Nephron progenitor cell (in vitro differentiated cells): ENCODE data around the gene CITED2.

Experiments used
- DNase-seq: peaks from one replicate; pipeline ENCODE4 v3.0.0; 2021
- H3K27ac Mint-ChIP-seq: 2 replicates; pipeline ENCODE4 v1.8.0; 2021; ENCODE audit warnings: mild to moderate bottlenecking, moderate library complexity, mixed read lengths
- H3K27me3 Mint-ChIP-seq: 2 replicates; pipeline ENCODE4 v1.8.0; 2021; ENCODE audit warnings: mild to moderate bottlenecking, low read depth, mixed read lengths; ENCODE audit not compliant: poor library complexity
- H3K36me3 Mint-ChIP-seq: 2 replicates; pipeline ENCODE4 v1.8.0; 2021; ENCODE audit warnings: low read depth, mixed read lengths
- H3K4me1 Mint-ChIP-seq: 2 replicates; pipeline ENCODE4 v1.8.0; 2021; ENCODE audit warnings: mixed read lengths
- H3K4me3 Mint-ChIP-seq: 2 replicates; pipeline ENCODE4 v1.8.0; 2021; ENCODE audit warnings: mild to moderate bottlenecking, moderate library complexity, mixed read lengths
- H3K9me3 Mint-ChIP-seq: 2 replicates; pipeline ENCODE4 v1.8.0; 2021; ENCODE audit warnings: mild to moderate bottlenecking, moderate library complexity, mixed read lengths
- TF ChIP-seq, protein P1 (sequence below): fragments of 200-600 bp; sonication (generic); IDR thresholded peaks from 2 replicates; pipeline ENCODE4 v1.5.0; 2021; ENCODE audit warnings: antibody characterized with exemption

CITED2 gene

DNA sequence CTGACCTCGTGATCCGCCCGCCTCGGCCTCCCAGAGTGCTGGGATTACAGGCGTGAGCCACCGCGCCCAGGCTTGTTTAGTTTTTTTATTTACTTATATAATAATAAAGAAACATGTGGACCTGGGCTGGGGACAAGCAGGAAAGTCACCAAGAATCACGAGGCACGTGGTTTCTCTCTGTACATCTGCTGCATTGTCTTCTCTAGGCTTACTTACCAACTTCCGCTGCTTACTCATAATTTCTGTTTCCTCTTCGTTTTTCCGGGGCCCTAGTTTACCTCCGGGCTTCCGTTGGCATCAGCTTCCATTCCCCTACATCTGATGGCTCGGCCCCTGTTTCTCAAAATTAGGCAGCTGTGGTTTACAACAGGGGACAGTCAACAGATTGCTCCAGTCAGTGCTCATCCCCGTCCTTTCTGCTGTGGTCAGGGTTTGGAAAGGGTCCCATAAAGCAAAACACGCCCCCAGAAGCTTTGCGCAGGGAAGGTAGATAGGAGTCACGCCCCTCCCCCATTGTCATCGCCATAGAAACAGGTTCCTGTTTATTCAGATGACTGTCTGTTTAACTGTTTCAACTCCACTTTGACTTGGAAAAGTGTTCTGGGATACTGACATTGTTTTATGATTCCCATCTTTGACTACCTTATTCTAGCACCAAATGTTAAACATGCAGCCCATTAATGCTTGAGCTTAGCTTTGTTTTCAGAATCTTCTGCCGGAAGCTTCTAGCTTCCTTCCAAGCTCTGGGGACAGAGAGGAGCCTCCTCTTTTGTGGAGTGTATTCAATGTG, 50.7 kb downstream of the CITED2 start:
- peaks cover 7% of the 10 kb centered on the region for H3K36me3 Mint-ChIP-seq
- H3K9me3 Mint-ChIP-seq, result peaks cover 19% of the 10 kb centered on the region
- no peaks in the 10 kb centered on the region for H3K27me3 Mint-ChIP-seq
- H3K27ac Mint-ChIP-seq, result peak overlapping the region; percentile 58
- TF ChIP-seq, protein P1, sequence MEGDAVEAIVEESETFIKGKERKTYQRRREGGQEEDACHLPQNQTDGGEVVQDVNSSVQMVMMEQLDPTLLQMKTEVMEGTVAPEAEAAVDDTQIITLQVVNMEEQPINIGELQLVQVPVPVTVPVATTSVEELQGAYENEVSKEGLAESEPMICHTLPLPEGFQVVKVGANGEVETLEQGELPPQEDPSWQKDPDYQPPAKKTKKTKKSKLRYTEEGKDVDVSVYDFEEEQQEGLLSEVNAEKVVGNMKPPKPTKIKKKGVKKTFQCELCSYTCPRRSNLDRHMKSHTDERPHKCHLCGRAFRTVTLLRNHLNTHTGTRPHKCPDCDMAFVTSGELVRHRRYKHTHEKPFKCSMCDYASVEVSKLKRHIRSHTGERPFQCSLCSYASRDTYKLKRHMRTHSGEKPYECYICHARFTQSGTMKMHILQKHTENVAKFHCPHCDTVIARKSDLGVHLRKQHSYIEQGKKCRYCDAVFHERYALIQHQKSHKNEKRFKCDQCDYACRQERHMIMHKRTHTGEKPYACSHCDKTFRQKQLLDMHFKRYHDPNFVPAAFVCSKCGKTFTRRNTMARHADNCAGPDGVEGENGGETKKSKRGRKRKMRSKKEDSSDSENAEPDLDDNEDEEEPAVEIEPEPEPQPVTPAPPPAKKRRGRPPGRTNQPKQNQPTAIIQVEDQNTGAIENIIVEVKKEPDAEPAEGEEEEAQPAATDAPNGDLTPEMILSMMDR, result no peak
- DNase-seq, result peak; percentile 41
- H3K4me1 Mint-ChIP-seq, result peaks cover 27% of the 10 kb centered on the region
- peak overlapping the region; percentile 19 for H3K4me3 Mint-ChIP-seq
